Retinal pigment epithelial cell (primary cell): Measurements from ENCODE around the gene PDZD2.

Source experiments
- DNase-seq: peaks from one replicate; pipeline ENCODE4 v3.0.0-alpha.2; 2010; ENCODE audit warnings: low read depth
- H3K4me3 ChIP-seq: 2 replicates; pipeline ENCODE4 v1.5.1; 2011; ENCODE audit warnings: mild to moderate bottlenecking, low read length, control low read depth, moderate library complexity
- CTCF ChIP-seq: conservative IDR thresholded peaks from 2 replicates; pipeline ENCODE4 v1.5.1; 2011; ENCODE audit warnings: low read depth, low read length, control low read depth, inconsistent platforms

PDZD2 gene

GRCh38 chr5:32061236-32061635, 422.3 kb downstream of the PDZD2 start:
- TF ChIP-seq CTCF: no peak

GRCh38 chr5:32066448-32066847, 427.5 kb downstream of the PDZD2 start:
- TF ChIP-seq CTCF: no peak

More at GRCh38 chr5:32061236-32061635, 422.3 kb downstream of the PDZD2 start:
- H3K4me3 ChIP-seq: no peak overlapping the region
- no peak for DNase-seq

GRCh38 chr5:32067774-32068470, 429.0 kb downstream of the PDZD2 start:
- H3K4me3 ChIP-seq: no peak overlapping the region
- no peak for TF ChIP-seq CTCF
- no peak for DNase-seq

More at GRCh38 chr5:32066448-32066847, 427.5 kb downstream of the PDZD2 start:
- no peak for DNase-seq
- H3K4me3 ChIP-seq: no peak overlapping the region

- no peak for DNase-seq
- H3K4me3 ChIP-seq: no peak overlapping the region
- TF ChIP-seq CTCF: no peak
Observed at GRCh38 chr5:32068561-32068960, 429.6 kb downstream of the PDZD2 start.

GRCh38 chr5:32069396-32069795, 430.5 kb downstream of the PDZD2 start:
- no peak for DNase-seq
- no peak overlapping the region for H3K4me3 ChIP-seq
- TF ChIP-seq CTCF: no peak

GRCh38 chr5:32071351-32071944, 432.5 kb downstream of the PDZD2 start:
- no peak for TF ChIP-seq CTCF
- H3K4me3 ChIP-seq: no peak overlapping the region
- no peak for DNase-seq

- no peak overlapping the region for H3K4me3 ChIP-seq
- no peak for TF ChIP-seq CTCF
- no peak for DNase-seq
Observed at GRCh38 chr5:32072054-32072453, 433.1 kb downstream of the PDZD2 start.
